Activated CD4-positive, alpha-beta T cell treated with anti-CD3 and anti-CD28 coated beads for 48 hours (primary cell): Measurements from ENCODE around the gene FCHSD2.
"Not testable (repeated sequence)": the region's sequence is repeated elsewhere in the genome, so short reads cannot be mapped to it uniquely, and the experiment has no call there.

ENCODE experiments used
- DNase-seq: peaks from one replicate; pipeline ENCODE4 v3.0.0-alpha.2; 2020

Gene FCHSD2

GRCh38 chr11:73147771-73148681 is 5.9 kb upstream of the FCHSD2 start:
- DNase-seq: no peak

DNA sequence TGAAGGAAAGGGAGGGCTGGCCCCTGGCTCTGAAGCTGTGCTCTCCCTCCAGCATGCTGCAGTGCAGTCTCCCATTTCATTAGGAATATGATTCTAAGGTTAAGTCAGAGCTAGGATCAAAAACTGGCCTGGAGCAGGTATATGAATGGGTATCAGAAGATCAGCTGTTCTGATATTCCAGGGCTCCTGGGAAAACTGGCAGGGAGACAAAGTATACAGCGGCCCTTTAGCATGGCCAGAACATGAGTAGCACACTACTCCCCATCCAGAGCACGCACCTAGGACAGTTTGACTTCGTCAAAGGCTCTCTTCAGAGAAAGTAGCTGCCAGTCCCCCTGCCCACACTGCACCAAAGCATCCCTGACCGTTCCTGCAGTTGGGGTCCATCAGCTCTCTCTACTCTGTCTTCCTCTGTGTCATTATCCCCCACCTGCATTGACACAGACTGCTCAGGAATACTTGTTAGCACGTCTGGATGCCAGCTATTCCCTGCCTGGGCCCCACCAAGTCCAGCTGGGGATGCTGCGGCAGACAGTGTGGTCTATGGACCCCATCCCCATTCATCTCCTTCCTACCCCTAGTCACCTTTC is 4.0 kb upstream of the FCHSD2 start:
- no peak for DNase-seq

- no peak for DNase-seq
Measured at GRCh38 chr11:73143126-73143838, 1.2 kb upstream of the FCHSD2 start.

DNA sequence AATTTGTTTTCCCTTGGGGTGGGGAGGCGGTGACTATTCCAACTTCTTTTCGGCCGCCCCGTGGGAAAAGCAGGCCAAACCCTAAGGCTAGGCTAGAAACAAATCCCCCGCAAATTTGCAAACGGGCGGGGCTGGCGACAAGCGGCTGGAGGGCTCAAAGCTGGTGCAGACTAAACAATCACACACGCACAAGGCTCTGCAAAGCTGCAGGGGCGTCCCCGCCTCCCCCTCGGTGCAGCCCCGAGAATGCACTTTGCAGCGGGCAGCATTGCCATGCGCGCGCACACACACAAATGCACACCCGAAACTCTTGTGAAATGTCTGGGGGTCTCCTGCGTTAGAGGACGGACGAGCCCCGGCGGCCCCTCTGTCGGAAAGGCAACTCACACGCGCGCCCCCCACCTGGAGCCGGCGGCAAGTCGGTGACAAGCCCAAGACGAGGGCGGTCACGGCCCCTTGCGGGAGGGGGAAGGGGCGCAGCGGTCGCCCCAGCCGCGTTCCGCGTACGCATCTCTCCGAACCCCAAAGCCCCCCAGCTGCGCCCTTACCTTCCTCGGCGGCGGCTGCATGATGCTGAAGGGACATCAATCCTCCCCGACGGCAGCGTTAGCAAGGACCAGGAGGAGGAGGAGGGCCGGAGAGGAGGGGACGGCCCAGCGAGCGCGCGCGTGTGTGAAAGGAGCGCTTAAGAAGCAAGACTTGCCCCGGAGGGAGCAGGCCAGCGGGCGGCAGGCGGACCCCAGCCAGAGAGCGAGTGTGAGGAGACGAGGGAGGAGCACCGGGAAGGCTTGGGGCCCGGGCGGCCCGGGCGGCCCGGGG is 600 bp downstream of the FCHSD2 start:
- peak; percentile 69 for DNase-seq

DNA sequence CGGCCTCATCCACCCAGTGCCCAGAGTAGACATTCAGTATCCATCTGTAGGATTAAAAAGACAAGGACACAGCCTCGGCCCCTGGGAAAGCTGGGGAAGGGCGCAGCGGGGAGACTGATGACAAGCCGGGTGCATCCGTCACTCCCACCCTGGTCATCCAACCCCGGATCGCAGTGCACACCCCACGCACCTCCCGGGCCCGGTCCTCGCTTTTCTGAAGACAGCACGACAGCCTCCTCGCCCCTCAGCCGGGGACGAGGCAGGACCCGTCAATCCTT is 1.1 kb downstream of the FCHSD2 start:
- DNase-seq: peak; percentile 52

- DNase-seq: peak; percentile 23
Measured at GRCh38 chr11:73140213-73141030, 1.7 kb downstream of the FCHSD2 start.

DNA sequence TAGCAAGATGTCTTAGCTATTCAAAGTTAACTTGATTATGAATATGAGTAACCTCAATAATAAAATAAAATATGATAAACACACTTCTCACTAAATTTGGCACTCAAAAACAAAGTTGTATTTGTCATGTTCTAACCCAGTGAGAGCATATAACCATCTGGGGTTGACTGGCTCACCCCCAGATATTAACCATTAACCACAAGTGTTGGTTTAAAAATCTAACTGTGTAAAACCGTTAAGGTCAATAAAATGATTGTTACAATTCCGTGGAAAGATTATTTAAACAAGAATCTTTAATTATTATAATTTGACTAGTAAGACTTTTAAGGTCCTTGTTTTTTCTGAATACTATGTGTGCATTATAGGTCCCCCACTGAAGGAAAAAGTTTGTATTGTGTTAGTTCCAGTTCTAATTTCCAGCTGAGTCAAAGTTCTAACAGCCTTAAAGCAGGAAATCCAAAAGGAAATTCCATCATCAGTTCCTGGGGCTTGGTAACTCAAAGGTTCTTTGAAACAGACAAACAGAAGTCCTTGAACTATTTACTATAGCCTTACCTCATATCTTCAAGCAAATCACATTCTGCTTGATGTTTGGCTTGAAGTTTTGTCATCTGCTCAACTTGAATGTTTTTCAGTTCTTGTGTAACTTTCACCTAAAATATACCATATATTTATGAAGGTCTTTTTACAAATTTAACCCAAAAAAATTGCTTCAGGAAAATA is 2.5 kb downstream of the FCHSD2 start:
- no peak for DNase-seq

DNA sequence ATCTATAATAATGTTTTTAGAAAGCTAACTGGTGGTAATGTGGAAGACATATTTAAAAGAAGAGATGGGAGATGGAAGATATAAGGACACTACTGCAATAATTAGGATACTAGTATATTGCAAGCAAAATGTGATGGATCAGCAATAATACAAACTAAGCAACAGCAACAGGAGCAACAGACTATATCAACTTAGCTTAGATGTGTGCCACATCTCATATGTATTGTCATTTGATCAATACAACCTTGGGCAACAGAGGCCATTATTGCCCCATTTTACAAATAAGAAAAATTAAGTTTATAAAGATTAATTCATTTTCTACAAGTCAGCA is 4.2 kb downstream of the FCHSD2 start:
- no peak for DNase-seq

GRCh38 chr11:73137262-73137943 is 4.7 kb downstream of the FCHSD2 start:
- DNase-seq: no peak

DNA sequence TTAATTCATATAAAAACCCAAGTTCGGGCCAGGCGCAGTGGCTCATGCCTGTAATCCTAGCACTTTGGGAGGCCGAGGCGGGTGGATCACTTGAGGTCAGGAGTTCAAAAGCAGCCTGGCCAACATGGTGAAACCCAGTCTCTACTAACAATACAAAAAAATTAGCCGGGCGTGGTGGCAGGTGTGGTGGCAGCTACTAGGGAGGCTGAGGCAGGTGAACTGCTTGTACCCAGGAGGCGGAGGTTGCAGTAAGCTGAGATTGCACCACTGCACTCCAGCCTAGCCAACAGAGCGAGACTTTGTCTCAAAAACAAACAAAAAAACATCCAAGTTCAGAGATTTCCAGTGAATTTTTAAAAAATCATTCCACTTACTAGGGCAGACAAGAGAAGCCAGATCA is 5.4 kb downstream of the FCHSD2 start:
- DNase-seq: not testable (repeated sequence)

GRCh38 chr11:73135346-73136284 is 6.5 kb downstream of the FCHSD2 start:
- no peak for DNase-seq

GRCh38 chr11:73132349-73132748 is 9.8 kb downstream of the FCHSD2 start:
- DNase-seq: not testable (repeated sequence)

DNA sequence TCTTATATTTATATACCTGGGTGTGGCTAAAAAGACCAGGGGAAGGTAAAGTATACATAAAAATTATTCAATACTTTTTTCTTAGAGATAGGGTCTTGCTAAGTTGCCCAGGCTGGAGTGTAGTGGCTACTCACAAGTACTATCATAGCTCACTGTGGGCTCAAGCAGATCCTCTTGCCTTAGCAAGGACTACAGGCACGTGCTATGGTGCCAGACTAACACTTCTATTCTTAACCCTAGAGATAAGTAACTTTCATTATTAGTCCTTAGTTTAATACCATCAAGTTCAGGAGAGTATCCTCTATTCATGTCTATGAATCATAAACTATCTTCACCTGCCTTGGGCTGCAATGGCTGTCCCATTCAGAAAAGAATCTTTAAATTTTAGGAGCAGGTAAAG is 11.9 kb downstream of the FCHSD2 start:
- no peak for DNase-seq

- DNase-seq: no peak
Measured at GRCh38 chr11:73129198-73129597, 12.9 kb downstream of the FCHSD2 start.

DNA sequence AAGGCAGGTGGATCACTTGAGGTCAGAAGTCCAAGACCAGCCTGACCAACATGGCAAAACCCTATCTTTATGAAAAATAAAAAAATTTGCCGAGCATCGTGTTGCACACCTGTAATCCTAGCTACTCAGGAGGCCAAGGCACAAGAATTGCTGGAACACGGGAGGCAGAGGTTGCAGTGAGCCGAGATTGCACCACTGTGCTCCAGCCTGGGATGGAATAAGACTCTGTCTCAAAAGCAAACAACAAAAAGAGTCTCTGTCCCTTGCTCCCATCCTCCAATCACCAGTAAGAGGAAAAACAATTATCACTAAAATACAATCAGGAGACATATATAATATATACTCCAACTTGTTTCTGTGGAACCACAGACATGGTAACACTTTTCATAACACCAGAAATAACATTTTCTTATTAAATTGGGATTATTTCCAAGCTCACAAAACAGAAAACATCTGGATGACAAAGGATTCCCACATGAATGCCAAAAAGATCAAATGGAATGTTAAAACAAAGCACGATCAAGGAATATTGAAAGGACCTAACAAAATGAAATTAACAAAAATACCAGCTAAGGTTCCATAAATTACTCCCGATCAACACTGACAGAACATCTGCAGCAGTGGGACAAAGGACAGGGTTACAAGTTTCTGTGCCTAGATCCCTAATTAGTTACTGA is 15.2 kb downstream of the FCHSD2 start:
- DNase-seq: no peak

DNA sequence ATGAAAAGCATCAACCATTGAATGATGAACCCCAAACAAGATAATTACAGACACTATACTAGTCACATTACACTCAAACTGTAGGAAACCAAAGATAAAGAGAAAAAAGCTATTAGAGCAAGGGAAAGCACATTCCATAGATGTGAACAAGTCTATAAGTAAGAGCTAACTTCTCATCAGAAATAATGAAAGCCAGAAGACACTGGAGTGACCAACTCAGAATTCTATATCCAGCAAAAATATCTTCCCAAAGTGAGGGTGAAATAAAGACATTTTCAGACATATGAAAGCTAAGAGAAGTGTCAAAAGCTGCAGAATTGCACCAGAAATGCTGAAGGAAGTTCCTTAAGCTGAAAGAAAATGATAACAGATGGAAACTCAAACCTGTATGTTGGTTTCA is 17.3 kb downstream of the FCHSD2 start:
- no peak for DNase-seq

- not testable (repeated sequence) for DNase-seq
Measured at GRCh38 chr11:73123892-73124291, 18.2 kb downstream of the FCHSD2 start.

DNA sequence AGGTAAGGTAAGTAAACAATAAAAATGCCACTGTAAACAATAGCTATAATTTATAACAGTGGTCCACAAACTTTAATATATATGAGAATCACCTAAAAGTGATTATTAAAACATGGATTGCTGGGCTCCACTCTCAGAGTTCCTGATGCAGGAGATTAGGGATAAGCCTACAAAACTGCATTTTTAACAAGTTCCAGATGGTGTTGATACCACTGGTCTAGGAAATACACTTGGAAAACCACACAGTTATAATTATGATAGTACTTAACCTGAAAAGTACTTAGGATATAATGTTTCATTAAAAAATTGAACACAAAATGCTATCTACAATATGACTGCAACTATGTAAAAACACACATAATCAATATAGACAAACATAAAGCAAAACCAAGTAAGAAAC is 20.4 kb downstream of the FCHSD2 start:
- no peak for DNase-seq

- DNase-seq: no peak
Measured at GRCh38 chr11:73117071-73117470, 25.0 kb downstream of the FCHSD2 start.
